ENCODE measurements around the gene FOXN3.

Gene FOXN3

DNA sequence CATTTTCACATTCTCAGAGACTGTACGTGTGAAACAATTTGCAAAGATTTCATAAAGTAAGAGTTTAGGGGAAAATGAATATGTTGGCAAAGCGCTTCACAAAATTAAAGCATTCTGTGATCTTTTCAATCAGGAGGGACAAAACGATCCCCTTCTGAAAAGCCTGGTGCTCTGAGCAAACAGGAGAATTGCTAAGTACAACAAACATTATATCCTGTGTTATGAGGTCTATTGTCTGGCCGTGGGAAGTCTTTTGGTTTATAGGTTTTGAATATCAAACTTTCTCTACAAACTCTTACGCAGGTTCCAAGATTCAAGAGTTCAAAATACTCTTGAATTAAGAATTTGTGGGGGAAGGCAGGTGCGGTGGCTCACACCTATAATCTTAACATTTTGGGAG, 7.2 kb upstream of the FOXN3 start:
- TF ChIP-seq CTCF (IDR thresholded peaks at IDR 0.05; ENCODE audit: low read depth, low read length) = no peak
- TF ChIP-seq POLR2A (IDR thresholded peaks at IDR 0.05; ENCODE audit: extremely low read depth, insufficient read length) = no peak
- no peak for TF ChIP-seq MYC (IDR thresholded peaks at IDR 0.05; ENCODE audit: low read depth, low read length)
- TF ChIP-seq, protein P1, sequence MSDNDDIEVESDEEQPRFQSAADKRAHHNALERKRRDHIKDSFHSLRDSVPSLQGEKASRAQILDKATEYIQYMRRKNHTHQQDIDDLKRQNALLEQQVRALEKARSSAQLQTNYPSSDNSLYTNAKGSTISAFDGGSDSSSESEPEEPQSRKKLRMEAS (IDR thresholded peaks at IDR 0.05; ENCODE audit: low read depth, low read length) = no peak
- no peak overlapping the region for H3K4me3 ChIP-seq (ENCODE audit: low read depth, low read length)
- no peak for DNase-seq (ENCODE audit: low read depth)

- TF ChIP-seq POLR2A (IDR thresholded peaks at IDR 0.05; ENCODE audit: extremely low read depth, insufficient read length) (no peak), MYC (IDR thresholded peaks at IDR 0.05; ENCODE audit: low read depth, low read length) (no peak), CTCF (IDR thresholded peaks at IDR 0.05; ENCODE audit: low read depth, low read length) (no peak)
- TF ChIP-seq, protein P1 (IDR thresholded peaks at IDR 0.05; ENCODE audit: low read depth, low read length) = no peak
- DNase-seq (ENCODE audit: low read depth) = no peak
- no peak overlapping the region for H3K4me3 ChIP-seq (ENCODE audit: low read depth, low read length)
Observed at GRCh38 chr14:89422952-89423345, 5.9 kb upstream of the FOXN3 start.

DNA sequence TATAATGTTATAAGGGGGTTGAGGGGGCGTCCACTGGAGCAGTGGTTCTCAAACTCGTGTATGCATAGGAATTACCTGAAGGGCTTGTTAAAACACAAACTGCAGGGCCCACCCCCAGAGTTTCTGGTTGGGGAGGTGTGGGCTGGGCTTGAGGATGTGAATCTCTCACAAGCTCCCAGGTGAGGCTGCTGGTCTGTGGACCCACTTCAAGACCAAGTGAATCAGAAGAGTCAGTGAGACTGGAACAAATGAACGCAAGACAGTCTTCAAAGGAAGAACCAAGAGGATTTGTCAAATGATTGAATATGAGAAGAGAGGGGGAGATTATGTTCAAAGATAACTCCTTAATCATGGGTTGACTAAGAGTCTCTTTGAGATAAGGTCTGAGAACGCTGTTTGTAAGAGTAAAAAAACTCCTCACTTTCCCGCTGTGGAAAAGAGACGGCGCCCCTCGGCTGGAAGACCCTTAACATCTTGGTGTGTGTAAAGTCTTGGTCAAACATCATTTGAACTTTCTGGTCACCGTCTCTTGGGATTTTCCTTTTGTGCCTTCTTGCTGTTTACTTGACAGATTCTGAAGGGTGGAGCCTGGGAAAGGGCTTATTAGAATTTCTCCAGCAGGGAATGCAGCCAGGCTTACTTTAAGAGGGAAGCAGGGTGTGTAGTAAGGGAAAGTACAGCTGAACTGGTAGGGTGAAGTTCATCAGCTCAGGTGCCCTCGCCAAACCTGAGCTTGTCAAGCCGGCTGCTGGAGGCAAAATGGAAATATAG, 5.3 kb upstream of the FOXN3 start:
- DNase-seq (ENCODE audit: low read depth) = no peak
- no peak overlapping the region for H3K4me3 ChIP-seq (ENCODE audit: low read depth, low read length)
- TF ChIP-seq POLR2A (IDR thresholded peaks at IDR 0.05; ENCODE audit: extremely low read depth, insufficient read length) (no peak), MYC (IDR thresholded peaks at IDR 0.05; ENCODE audit: low read depth, low read length) (no peak), CTCF (IDR thresholded peaks at IDR 0.05; ENCODE audit: low read depth, low read length) (no peak)
- TF ChIP-seq, protein P1 (IDR thresholded peaks at IDR 0.05; ENCODE audit: low read depth, low read length) = no peak

DNA sequence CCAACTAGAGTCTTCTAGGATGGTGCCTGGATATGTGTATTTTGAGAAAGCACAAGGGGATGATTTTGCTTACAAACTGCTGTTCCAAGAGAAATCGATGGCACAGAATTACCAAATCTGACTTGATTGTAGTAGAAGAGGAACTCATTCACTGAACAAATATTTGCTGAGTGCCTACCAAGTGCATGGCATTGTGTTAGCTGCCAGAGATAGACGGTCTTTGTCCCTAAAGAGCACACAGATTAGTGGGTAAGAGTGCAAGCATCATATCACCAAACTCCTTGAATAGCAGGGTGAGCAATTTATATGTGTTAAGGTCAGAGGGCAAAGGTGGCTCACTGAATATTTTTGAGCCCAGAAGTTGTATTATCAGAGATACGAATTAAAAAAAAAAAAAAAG, 3.5 kb upstream of the FOXN3 start:
- no peak overlapping the region for H3K4me3 ChIP-seq (ENCODE audit: low read depth, low read length)
- DNase-seq (ENCODE audit: low read depth) = no peak
- TF ChIP-seq MYC (IDR thresholded peaks at IDR 0.05; ENCODE audit: low read depth, low read length) = no peak
- TF ChIP-seq CTCF (IDR thresholded peaks at IDR 0.05; ENCODE audit: low read depth, low read length) = no peak
- TF ChIP-seq, protein P1 (IDR thresholded peaks at IDR 0.05; ENCODE audit: low read depth, low read length) = no peak
- TF ChIP-seq POLR2A (IDR thresholded peaks at IDR 0.05; ENCODE audit: extremely low read depth, insufficient read length) = no peak

DNA sequence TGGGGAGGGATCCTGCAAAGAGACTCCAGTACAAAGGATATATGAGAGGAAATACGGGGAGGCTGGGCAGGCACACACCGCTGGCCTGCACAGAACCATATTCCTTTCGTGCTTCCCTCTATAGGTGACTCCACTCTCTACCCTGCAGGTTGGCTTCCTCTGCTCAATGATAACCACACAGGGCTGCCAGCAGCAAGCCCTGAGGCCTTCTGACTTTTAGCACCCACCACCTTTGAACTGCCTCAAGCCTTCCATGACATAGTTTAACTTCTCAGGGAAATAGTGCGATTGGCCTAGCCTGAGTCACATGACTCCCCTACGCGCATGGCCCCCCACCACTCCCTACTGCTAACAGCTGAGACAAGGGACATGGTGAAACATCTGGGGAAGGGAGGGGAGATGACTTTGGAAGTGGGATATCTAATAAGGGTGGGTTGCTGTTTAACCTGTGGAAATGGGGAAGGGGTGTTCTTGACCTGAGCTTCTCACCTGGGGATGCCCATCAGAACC, 3.0 kb upstream of the FOXN3 start:
- no peak for TF ChIP-seq CTCF (IDR thresholded peaks at IDR 0.05; ENCODE audit: low read depth, low read length)
- no peak for TF ChIP-seq MYC (IDR thresholded peaks at IDR 0.05; ENCODE audit: low read depth, low read length)
- TF ChIP-seq POLR2A (IDR thresholded peaks at IDR 0.05; ENCODE audit: extremely low read depth, insufficient read length) = no peak
- TF ChIP-seq, protein P1 (IDR thresholded peaks at IDR 0.05; ENCODE audit: low read depth, low read length) = no peak
- no peak for DNase-seq (ENCODE audit: low read depth)
- H3K4me3 ChIP-seq (ENCODE audit: low read depth, low read length) = no peak overlapping the region
